Astrocyte of the cerebellum (primary cell): ENCODE measurements around the gene FRMD6.
A peak's percentile ranks its signal among the peaks of the same experiment; 100 is the strongest.

Experiments
- DNase-seq: peaks from one replicate; pipeline ENCODE4 v3.0.0-alpha.2; 2011; ENCODE audit warnings: low read depth
- H3K4me3 ChIP-seq: 2 replicates; pipeline ENCODE4 v1.5.1; 2011; ENCODE audit warnings: mild to moderate bottlenecking, low read depth, low read length, moderate library complexity
- in situ Hi-C: cut with HindIII; loops from 2 replicates; pipeline ENCODE4 v1.10.0; 2017; ENCODE audit warnings: low sequenced_read_pairs
- TF ChIP-seq, protein P1 (sequence below): IDR thresholded peaks from 2 replicates; pipeline ENCODE4 v1.5.1; 2012; ENCODE audit warnings: low read length, low read depth, moderate library complexity, mild to moderate bottlenecking; ENCODE audit errors: missing control alignments

FRMD6 gene

DNA sequence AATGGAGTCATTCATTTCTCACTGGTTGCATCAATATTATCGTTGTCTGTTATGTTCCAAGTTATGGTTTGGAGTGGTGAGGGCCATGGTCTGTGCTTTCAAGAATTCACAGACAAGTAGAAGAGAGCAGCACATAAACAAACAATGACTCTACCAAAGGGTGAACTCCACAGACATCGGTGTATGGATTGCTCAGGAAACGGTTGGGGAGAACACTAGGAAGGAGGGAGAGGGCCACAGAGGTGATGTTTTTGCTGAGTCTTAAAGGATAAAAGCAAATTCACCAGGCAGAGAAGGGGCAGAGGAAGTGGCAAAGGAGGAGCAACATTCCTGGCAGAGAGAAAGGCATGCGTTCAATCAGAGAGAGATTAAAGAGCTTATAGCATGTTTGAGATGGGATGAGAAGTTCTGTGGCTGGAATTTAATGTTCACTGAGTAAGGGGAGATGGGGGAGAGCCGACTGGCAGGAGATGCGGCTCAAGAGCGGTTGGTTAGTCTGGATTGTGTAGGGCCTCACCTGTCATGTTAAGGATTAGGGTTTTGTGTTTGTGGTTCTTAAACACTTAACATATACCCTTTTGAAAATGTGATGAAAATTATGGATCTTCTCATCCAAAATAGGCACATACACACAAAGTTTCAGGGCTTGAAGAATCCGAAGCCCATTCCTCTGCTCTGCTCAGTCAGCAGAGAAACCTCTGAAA is 42.3 kb upstream of the FRMD6 start:
- H3K4me3 ChIP-seq: no peak overlapping the region
- TF ChIP-seq, protein P1, sequence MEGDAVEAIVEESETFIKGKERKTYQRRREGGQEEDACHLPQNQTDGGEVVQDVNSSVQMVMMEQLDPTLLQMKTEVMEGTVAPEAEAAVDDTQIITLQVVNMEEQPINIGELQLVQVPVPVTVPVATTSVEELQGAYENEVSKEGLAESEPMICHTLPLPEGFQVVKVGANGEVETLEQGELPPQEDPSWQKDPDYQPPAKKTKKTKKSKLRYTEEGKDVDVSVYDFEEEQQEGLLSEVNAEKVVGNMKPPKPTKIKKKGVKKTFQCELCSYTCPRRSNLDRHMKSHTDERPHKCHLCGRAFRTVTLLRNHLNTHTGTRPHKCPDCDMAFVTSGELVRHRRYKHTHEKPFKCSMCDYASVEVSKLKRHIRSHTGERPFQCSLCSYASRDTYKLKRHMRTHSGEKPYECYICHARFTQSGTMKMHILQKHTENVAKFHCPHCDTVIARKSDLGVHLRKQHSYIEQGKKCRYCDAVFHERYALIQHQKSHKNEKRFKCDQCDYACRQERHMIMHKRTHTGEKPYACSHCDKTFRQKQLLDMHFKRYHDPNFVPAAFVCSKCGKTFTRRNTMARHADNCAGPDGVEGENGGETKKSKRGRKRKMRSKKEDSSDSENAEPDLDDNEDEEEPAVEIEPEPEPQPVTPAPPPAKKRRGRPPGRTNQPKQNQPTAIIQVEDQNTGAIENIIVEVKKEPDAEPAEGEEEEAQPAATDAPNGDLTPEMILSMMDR: no peak
- no peak for DNase-seq
- in situ Hi-C loops: no loop called here

DNA sequence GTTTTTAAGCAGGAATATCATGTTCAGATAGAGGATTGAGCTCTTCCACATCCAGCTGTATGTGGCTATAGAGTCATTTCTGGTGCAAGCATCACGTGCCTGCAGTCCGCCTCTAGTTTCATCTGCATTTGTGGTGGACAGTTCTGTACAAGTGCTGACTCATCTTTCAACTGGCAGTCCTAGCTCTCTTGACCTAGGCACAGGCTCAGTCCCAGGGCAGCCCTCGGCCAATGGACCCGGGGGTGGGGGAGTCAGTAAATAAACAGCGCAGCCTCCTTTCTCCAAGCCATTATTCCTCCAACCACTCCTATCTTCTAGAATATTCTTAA is 41.8 kb upstream of the FRMD6 start:
- in situ Hi-C loops: no loop called here
- TF ChIP-seq, protein P1: no peak
- DNase-seq: no peak
- no peak overlapping the region for H3K4me3 ChIP-seq

DNA sequence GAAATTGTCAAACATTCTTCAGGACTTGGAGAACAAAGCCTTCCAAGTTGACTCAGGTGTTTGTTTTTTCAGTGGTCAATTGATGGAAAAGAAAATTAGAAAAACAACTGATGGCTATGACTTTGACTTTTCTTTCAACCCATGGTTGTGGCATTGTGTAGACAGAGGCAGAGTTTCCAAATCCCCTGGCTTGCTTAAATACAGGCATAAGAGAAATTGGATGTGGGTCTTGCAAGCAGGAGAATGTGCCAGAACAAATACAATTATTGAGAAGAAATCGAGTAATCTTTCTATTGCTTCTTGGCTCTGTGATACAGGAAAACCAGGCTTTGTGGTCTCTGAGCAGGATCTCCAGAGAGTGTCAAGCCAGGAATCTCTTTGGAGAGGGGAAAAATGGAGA is 40.9 kb upstream of the FRMD6 start:
- in situ Hi-C loops: no loop called here
- peak; percentile 70 for DNase-seq
- TF ChIP-seq, protein P1: no peak
- H3K4me3 ChIP-seq: no peak overlapping the region

DNA sequence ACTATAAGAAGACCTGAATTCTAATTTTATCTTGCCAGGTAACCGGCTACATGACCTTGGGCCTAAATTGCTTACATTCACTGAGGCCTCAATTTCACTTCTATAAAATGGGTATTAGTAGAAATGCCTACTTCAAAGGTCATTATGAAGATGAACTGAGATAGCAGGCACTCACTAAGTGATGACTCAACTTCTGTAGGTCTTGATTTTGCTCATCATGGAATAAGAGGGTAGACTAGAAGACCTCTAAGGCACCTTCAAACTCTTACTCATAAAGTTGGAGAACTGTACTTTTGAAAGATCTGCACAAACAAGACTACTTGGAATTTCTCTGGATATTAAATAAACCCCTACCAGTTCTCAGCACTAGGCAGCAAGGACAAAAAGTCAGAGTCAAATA is 39.3 kb upstream of the FRMD6 start:
- H3K4me3 ChIP-seq: no peak overlapping the region
- in situ Hi-C loops: no loop called here
- TF ChIP-seq, protein P1: no peak
- no peak for DNase-seq

DNA sequence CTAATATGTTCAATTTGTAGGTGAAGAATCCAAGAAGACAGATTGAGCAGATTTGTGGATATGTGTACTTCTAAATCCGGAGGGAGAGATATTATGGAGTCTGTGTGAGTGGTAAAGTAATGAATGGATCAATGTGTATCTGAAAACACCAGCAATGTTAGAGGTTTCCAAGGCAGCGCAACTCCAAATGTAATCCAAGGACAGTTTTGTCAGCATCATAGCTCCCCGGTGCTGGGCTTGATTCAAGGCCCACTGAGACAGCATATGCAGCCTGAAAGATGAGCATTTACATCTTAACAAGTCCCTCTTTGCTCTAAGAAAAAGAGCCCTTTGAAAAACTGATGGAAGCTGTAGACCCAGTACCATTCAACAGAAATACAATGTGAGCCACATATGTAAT is 38.3 kb upstream of the FRMD6 start:
- TF ChIP-seq, protein P1: no peak
- DNase-seq: no peak
- H3K4me3 ChIP-seq: no peak overlapping the region
- in situ Hi-C loops: no loop called here

DNA sequence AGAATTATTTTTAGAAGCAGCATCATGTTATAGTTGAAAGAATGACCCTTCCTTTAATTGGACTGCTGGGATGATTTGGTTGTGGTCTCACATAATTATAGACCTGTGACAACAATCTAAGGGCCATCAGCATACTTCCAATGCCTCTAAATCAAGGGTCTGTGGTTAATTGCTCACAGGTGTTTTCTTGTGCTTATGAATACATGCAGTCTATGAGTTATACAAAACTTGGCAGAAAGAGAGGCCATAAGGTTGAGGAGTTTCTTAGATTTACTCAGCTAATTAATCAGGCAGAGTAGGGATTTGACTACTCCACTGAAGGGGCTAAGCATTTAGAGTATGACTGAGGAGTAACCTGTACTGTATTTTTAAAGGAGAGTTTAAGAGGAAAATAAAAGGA is 37.0 kb upstream of the FRMD6 start:
- TF ChIP-seq, protein P1: no peak
- in situ Hi-C loops: no loop called here
- peak; percentile 71 for DNase-seq
- no peak overlapping the region for H3K4me3 ChIP-seq

DNA sequence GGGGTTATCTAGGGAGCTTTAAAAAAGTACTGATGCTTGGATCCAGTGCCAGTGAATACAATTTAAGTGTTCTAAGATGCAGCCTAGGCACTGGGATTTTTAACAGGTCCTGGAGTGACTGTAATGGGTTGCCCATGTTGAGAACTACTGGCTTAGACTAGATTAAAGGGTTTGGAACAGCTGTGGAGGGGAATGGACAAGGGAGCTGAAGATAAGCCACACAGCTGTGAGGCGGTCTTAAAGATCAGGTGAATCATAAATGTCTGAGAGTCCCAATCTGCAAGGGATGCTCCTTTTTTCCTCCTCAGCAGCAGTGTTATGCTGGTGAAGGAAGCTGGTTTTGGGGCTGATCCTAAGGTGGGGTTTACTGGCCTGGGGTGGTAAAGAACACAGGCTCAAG is 35.5 kb upstream of the FRMD6 start:
- TF ChIP-seq, protein P1: no peak
- no peak overlapping the region for H3K4me3 ChIP-seq
- DNase-seq: no peak
- in situ Hi-C loops: no loop called here
